PC-9 (cell line): ENCODE results near the gene PPP2R5B.

ENCODE experiments used
- CTCF ChIP-seq: fragments of 200-600 bp; sonication (generic); conservative IDR thresholded peaks from 2 replicates; pipeline ENCODE4 v1.6.1; 2017; ENCODE audit warnings: mixed run types, antibody characterized with exemption, mild to moderate bottlenecking, moderate library complexity
- EZH2 ChIP-seq: fragments of 200-600 bp; sonication (generic); IDR thresholded peaks from 2 replicates; pipeline ENCODE4 v1.8.0; 2017; ENCODE audit warnings: antibody characterized with exemption, low read depth

- no peak for TF ChIP-seq CTCF
- no peak for TF ChIP-seq EZH2
Observed at GRCh38 chr11:64890522-64890939, 34.0 kb upstream of the PPP2R5B start.
